HG03025 (cell line): ENCODE data around the gene LSM2.
A peak's percentile ranks its signal among the peaks of the same experiment; 100 is the strongest.
"Not testable (repeated sequence)": the region's sequence is repeated elsewhere in the genome, so short reads cannot be mapped to it uniquely, and the experiment has no call there.

Source experiments
- ATAC-seq: cut with Tn5 transposase; IDR thresholded peaks from one replicate; pipeline ENCODE4 v1.9.1; 2021; ENCODE audit warnings: mild to moderate bottlenecking, moderate library complexity; ENCODE audit not compliant: unreplicated experiment, low FRiP score

Gene LSM2

DNA sequence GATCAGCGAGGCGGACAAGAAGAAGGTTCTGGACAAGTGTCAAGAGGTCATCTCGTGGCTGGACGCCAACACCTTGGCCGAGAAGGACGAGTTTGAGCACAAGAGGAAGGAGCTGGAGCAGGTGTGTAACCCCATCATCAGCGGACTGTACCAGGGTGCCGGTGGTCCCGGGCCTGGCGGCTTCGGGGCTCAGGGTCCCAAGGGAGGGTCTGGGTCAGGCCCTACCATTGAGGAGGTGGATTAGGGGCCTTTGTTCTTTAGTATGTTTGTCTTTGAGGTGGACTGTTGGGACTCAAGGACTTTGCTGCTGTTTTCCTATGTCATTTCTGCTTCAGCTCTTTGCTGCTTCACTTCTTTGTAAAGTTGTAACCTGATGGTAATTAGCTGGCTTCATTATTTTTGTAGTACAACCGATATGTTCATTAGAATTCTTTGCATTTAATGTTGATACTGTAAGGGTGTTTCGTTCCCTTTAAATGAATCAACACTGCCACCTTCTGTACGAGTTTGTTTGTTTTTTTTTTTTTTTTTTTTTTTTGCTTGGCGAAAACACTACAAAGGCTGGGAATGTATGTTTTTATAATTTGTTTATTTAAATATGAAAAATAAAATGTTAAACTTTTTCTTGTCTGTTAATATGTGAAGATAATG, 23.0 kb upstream of the LSM2 start:
- ATAC-seq = no peak

DNA sequence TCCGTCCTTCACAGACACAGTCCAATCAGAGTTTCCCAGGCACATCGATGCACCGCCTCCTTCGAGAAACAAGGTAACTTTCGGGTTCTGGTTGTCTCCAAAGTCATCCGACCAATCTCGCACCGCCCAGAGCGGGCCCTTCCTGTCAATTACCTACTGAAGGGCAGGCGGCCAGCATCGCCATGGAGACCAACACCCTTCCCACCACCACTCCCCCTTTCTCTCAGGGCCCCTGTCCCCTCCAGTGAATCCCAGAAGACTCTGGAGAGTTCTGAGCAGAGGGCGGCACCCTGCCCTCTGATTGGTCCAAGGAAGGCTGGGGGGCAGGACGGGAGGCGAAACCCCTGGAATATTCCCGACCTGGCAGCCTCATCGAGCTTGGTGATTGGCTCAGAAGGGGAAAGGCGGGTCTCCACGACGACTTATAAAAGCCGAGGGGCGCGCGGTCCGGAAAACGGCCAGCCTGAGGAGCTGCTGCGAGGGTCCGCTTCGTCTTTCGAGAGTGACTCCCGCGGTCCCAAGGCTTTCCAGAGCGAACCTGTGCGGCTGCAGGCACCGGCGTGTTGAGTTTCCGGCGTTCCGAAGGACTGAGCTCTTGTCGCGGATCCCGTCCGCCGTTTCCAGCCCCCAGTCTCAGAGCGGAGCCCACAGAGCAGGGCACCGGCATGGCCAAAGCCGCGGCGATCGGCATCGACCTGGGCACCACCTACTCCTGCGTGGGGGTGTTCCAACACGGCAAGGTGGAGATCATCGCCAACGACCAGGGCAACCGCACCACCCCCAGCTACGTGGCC, 20.7 kb upstream of the LSM2 start, which contains the start of gene HSPA1B:
TSS of gene HSPA1B (plus strand) at position 453 of the 794 bp plus-strand sequence. CDS start at position 666, 213 bp downstream.
- ATAC-seq = peak; percentile 83

DNA sequence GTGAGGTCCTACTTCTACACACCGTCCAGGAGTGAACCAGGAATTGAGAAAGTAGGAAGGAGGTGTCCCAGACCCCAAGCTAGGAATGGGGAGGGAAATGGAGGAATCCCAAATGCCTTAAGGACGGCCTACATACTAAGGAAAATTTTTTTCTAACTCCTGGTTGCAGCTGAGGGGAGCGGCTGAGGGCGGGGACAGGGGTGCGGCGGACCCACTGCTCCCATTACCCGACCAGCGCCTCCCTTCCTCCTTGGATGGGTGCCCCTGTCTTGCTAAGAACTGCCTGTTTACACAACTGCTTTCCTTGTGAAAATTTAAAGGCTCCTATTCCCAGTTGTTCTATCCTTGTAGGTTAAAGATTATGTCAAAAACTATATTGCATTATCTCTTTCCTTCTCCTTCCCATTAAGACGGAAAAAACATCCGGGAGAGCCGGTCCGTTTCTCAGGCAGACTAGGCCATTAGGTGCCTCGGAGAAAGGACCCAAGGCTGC, 20.1 kb upstream of the LSM2 start:
- ATAC-seq = no peak

DNA sequence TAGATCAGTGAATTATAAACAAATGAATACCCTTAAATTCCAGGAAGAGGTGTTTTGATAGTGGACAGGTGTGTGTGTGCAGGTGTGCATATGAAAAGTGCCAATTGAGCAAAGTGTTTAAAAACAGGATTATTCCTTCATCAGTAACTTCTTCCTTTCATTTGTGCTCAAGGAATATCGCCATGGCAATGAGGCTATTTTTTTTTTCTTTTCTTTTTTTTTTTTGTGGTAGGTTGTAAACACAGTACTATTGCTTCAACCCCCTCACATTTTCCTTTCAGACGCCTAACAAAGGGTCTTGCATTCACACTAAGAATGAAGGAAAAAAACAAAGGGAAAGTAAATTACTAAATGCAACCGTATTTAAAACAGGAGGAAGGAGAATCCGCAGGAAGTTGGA, 18.8 kb upstream of the LSM2 start:
- ATAC-seq = no peak

DNA sequence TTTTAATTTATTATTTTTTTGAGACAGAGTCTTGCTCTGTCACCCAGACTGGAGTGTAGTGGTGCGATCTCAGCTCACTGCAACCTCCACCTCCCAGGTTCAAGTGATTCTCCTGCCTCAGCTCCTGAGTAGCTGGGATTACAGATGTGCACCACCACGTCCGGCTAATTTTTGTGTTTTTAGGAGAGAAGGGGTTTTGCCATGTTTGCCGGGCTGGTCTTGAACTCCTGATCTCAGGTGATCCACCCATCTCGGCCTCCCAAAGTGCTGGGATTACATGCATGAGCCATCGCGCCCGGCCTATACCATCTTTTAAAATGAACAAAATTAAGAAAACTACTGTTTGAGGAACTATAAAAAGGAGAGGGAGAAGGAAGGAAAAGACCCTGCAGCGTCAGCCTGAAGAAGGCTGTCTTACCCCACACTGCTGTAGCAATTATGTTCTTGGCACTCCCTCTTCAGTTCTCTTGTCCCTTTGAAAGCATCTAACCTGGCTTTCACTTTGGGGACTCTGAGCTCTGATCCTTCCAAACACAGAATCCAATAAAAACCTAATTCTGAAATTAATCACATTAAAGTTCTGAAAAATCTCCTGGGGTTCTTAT, 16.9 kb upstream of the LSM2 start:
- not testable (repeated sequence) for ATAC-seq

DNA sequence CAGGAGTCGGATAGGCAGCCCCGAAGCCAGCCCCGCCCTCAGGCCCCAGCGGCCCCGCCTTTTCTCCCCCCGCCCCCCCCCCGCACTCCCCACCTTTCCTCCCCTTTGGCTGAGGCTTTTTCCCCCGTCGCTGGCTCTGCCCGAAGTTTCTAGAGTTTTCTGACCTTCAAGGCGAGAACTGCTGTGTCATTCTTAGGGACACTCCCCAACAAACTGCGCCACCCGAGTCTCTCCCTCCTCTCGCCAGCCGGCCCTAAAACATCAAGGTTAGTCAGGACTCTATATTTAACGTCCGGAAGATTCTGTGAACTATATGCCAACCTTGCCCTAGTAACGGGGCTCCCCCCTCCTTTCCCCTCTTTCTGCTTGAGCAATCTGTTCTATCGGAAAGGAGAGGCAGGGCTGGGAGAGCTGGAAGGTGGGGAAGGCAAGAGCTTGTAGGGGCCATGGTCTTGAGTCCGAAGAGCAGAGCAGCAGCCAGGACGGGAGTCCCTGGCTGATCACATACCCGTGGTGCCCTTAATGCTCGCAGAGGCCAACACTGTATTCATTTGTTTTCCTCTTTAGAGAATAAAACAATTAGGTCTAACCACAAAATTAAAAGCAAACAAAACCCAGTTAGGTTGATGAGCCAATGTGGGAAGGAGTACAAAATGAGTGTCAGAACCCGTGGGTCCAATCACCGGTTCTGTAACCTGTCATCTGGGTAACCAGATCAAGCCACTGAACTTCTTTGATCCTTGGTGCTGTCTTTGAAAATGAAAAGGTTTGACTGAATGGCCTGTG, 15.5 kb upstream of the LSM2 start:
- ATAC-seq = no peak

DNA sequence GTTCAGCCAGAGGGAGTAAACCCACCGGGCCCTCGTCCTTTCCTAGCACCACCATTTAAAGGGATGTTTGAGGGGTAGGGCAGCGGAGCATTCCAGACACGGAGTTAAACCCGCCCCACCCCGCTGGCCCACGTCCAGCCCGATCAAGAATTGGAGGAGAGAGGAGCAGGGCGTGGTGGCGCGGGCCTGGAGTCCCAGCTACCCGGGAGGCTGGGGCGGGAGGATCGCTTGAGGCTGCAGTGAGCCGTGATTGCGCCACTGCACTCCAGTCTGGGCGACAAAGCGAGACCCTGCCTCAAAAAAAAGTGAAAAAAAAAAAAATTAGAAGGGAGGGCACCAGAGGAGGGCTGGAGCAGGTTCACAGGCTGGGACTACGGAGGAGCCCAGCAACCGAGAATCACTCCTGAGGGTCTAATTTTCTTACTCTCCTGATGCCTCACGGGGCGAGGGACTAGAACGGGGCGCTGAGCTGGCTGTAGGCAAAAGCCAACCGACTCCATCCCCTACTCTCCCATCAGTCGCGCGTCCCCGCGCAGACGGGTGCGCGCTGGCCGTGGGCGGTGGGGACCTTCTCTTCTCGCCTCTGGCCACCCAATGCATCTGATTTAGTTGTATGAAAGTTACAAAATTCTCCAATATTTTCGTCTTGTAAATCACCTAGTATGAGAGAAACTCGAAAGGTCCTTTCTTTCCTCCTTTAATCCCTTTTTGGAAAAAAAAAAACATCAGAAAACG, 14.7 kb upstream of the LSM2 start:
- no peak for ATAC-seq

DNA sequence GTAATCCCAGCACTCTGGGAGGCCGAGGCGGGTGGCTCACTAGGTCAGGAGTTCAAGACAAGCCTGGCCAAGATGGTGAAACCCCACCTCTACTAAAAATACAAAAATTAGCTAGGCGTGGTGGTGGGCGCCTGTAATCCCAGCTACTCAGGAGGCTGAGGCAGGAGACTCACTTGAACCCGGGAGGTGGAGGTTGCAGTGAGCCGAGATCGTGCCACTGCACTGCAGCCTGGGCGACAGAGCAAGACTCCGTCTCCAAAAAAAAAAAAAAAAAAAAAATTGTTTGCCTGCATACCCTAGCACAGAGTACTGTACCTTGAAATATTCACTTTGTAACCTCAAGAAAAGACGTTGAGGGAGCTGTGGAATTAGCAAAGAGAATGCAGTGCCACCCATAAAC, 13.6 kb upstream of the LSM2 start:
- not testable (repeated sequence) for ATAC-seq

DNA sequence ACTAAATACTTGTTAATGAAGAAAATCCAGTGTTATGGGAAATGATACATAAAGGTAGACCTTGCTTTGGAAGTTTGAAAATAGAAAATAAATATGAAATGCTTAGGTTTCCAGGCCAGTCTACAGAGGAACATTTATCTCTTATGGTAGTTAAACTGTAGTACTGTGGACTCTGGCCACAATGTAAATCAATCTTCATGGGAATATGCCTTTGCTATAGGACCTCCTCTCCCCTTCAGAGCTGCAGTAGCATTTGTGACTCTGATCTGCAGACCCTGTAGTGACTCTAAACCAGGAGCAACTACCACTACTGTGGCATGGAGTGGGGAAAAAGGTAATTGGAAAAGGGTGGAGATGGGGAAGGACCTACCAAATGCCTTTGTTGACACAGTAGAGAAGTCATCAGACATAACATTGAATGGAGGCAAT, 13.1 kb upstream of the LSM2 start:
- no peak for ATAC-seq

DNA sequence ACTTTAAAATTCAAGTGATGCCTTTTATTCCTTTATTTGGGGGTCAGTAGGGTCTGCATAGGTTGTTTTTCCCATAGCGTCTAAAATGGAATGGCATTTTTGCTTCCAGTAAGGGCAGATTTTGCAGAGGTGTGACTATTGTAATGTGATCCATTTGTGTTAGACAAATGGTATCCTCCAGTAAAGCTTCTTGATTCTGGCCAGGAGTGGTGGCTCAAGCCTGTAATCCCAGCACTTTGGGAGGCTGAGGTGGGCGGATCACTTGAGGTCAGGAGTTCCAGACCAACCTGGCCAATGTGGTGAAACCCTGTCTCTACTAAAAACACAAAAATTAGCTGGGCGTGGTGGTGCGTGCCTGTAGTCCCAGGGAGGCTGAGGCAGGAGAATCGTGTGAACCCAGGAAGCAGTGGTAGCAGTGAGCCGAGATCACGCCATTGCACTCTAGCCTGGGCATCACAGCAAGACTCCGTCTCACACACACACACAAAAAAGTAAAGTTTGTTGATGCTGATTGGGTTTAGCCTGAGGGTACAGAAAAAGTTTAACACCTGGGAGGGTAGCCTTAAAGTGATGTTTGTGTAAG, 11.3 kb upstream of the LSM2 start:
- not testable (repeated sequence) for ATAC-seq

DNA sequence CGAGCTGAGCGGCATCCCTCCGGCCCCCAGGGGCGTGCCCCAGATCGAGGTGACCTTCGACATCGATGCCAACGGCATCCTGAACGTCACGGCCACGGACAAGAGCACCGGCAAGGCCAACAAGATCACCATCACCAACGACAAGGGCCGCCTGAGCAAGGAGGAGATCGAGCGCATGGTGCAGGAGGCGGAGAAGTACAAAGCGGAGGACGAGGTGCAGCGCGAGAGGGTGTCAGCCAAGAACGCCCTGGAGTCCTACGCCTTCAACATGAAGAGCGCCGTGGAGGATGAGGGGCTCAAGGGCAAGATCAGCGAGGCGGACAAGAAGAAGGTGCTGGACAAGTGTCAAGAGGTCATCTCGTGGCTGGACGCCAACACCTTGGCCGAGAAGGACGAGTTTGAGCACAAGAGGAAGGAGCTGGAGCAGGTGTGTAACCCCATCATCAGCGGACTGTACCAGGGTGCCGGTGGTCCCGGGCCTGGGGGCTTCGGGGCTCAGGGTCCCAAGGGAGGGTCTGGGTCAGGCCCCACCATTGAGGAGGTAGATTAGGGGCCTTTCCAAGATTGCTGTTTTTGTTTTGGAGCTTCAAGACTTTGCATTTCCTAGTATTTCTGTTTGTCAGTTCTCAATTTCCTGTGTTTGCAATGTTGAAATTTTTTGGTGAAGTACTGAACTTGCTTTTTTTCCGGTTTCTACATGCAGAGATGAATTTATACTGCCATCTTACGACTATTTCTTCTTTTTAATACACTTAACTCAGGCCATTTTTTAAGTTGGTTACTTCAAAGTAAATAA, 10.6 kb upstream of the LSM2 start:
- not testable (repeated sequence) for ATAC-seq

DNA sequence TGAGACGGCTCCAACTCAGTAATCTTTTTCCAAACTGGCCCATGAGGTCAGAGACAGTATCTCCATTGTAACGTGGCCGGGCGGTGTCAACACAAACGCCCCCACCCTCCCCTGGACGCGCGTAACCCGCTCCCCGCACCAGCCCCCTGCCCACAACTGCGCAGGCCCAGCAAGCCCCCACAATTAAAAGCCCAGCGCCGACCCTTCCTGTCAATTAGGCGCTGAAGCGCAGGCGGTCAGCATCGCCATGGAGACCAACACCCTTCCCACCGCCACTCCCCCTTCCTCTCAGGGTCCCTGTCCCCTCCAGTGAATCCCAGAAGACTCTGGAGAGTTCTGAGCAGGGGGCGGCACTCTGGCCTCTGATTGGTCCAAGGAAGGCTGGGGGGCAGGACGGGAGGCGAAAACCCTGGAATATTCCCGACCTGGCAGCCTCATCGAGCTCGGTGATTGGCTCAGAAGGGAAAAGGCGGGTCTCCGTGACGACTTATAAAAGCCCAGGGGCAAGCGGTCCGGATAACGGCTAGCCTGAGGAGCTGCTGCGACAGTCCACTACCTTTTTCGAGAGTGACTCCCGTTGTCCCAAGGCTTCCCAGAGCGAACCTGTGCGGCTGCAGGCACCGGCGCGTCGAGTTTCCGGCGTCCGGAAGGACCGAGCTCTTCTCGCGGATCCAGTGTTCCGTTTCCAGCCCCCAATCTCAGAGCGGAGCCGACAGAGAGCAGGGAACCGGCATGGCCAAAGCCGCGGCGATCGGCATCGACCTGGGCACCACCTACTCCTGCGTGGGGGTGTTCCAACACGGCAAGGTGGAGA, 8.5 kb upstream of the LSM2 start, which contains the start of the genes HSPA1A and HSPA1L:
TSS of gene HSPA1A (plus strand) at position 519 of the 814 bp plus-strand sequence. CDS start at position 733, 214 bp downstream.
TSS of gene HSPA1L (minus strand) at position 259 of the 814 bp plus-strand sequence. CDS start 3,311 bp downstream, outside the sequence.
- ATAC-seq = no peak

DNA sequence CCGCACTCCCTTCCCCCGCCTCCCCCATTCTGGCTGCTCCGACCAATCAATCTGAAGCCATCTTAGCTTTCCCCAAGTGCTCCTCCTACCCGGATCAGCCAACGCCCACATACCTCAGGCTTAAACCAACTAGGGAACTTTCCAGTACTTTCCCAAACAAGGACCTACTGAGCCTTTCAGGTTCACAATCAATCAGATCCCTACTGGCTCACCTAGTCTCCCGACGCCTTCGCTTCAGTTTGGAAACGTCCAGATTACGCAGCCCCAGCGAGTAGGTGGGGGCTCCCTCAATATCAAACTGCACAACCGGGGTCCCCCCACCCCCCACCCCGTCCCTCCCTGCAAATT, 7.9 kb upstream of the LSM2 start:
- no peak for ATAC-seq

DNA sequence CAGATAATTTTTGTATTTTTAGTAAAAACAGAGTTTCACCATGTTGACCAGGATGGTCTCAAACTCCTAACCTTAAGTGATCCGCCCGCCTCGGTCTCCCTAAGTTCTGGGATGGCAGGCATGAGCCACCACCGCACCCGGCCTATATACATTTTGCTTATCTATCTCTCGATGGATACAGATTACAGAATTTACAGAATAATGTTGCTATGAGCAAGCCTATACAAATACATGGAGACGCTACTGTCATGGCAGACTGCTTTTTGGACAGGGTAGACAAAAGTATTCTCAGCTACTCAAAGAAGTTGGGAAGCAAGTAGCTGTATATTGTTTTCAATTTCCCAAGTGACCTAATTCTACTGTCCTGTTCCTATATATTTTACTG, 6.7 kb upstream of the LSM2 start:
- ATAC-seq = no peak

DNA sequence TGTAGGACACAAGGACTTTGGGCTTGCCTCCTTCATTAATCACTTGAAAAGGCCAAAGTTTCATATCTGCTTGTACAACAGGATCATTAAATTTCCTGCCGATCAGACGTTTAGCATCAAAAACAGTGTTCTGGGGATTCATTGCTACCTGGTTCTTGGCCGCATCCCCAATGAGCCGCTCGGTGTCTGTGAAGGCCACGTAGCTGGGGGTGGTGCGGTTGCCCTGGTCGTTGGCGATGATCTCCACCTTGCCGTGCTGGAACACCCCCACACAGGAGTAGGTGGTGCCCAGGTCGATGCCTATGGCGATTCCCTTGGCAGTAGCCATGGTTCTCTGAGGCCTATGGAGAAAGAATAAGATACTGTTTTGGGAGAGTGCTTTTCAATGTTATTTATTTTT, 4.9 kb upstream of the LSM2 start:
- ATAC-seq = no peak

DNA sequence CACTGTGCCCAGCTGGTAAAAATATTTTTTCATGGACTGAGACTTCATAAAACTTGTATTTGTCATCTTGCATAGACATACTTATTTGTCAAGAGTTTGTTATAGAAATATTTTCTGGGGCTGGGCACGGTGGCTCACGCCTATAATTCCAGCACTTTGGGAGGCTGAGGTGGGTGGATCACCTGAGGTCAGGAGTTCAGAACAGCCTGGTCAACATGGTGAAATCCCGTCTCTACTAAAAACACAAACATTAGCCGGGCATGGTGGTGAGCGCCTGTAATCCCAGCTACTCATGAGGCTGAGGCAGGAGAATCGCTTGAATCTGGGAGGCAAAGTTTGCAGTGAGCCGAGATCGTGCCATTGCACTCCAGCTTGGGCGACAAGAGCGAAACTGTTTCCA, 1.8 kb upstream of the LSM2 start:
- ATAC-seq = not testable (repeated sequence)

DNA sequence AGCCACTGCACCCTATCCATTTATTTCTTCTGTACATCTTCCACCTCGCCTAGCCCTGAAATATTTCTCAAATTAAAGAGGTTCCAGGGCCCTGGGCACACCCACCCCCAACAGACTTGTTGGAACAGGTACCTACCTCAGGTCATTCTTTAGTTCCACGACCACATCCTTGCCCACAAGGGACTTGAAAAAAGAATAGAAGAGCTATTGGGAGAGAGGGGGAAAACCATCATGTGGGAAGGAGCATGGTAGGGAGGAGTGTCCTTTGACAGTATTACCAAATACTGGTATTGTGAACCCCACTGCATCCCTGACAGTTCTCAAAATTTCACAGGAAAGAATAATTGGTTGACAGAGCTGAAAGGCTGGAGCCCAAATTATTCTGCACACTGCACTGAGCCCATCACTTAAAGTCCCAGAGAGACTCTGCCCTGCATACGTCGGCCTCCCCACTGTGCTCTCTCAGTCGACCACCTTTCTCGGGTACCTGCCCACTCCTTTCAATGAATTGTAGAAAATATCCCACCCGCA, 762 bp downstream of the LSM2 start:
- ATAC-seq = no peak
